SJSA1 (cell line): Measurements from ENCODE around the gene ZNF518A. TPM values are rescaled to one million over a fixed set of nuclear protein-coding genes. Genes with fewer than 3 reads are reported as not detected.
"Not testable (repeated sequence)": the region's sequence is repeated elsewhere in the genome, so short reads cannot be mapped to it uniquely, and the experiment has no call there.

Source experiments
- DNase-seq, 2 experiments: peaks; one replicate each; pipeline ENCODE4 v3.0.0-alpha.2; 2015 to 2020; ENCODE audit warnings: low spot score in 2 of 2, low read depth in 1 of 2
- H3K27ac ChIP-seq: fragments of 250-450 bp; sonication (Bioruptor Pico); 2 replicates; pipeline ENCODE4 v1.5.1; 2020; ENCODE audit warnings: mild to moderate bottlenecking, moderate library complexity
- H3K27me3 ChIP-seq: fragments of 250-450 bp; sonication (Bioruptor Pico); replicated peaks from 2 replicates; pipeline ENCODE4 v1.5.1; 2020; ENCODE audit warnings: mild to moderate bottlenecking, moderate library complexity
- H3K36me3 ChIP-seq: fragments of 250-450 bp; sonication (Bioruptor Pico); 2 replicates; pipeline ENCODE4 v1.5.1; 2020; ENCODE audit warnings: mild to moderate bottlenecking
- H3K4me1 ChIP-seq: fragments of 250-450 bp; sonication (Bioruptor Pico); replicated peaks from 2 replicates; pipeline ENCODE4 v1.6.1; 2021; ENCODE audit warnings: mild to moderate bottlenecking
- H3K4me3 ChIP-seq: fragments of 250-450 bp; sonication (Bioruptor Pico); 2 replicates; pipeline ENCODE4 v1.5.1; 2020; ENCODE audit warnings: mild to moderate bottlenecking
- H3K9me3 ChIP-seq: fragments of 250-450 bp; sonication (Bioruptor Pico); replicated peaks from 2 replicates; pipeline ENCODE4 v1.5.1; 2020; ENCODE audit warnings: mild to moderate bottlenecking
- total RNA-seq: library from RNA; depleted of rRNA; stranded (reverse); fragments of >200 nt; shearing (Covaris generic); gene quantifications from 2 replicates; pipeline ENCODE4 v1.2.3, GENCODE V29; 2014

ZNF518A gene
- total RNA-seq, 1 experiment from 2014 or later: 8.0 TPM

GRCh38 chr10:96165726-96166125 lies 35.6 kb downstream of the ZNF518A start:
- H3K27ac ChIP-seq: no peak overlapping the region
- no peak for DNase-seq
- H3K36me3 ChIP-seq: no peaks in the 10 kb centered on the region
- 0 out of 2 replicates have a peak, but pooled peaks cover 2% of the 10 kb centered on the region for H3K9me3 ChIP-seq
- H3K4me1 ChIP-seq: no peaks in the 10 kb centered on the region
- no peaks in the 10 kb centered on the region for H3K27me3 ChIP-seq
- no peak overlapping the region for H3K4me3 ChIP-seq

- H3K27me3 ChIP-seq: no peaks in the 10 kb centered on the region
- 0 out of 2 replicates have a peak, but pooled peaks cover 2% of the 10 kb centered on the region for H3K9me3 ChIP-seq
- DNase-seq: no peak
- no peak overlapping the region for H3K27ac ChIP-seq
- no peaks in the 10 kb centered on the region for H3K36me3 ChIP-seq
- H3K4me3 ChIP-seq: no peak overlapping the region
- H3K4me1 ChIP-seq: no peaks in the 10 kb centered on the region
Measured at GRCh38 chr10:96168546-96168945, 38.4 kb downstream of the ZNF518A start.

- Histone ChIP-seq H3K27ac (no peak overlapping the region), H3K27me3 (no peaks in the 10 kb centered on the region), H3K4me3 (no peak overlapping the region), H3K4me1 (no peaks in the 10 kb centered on the region), H3K9me3 (0 out of 2 replicates have a peak, but pooled peaks cover 2% of the 10 kb centered on the region), H3K36me3 (no peaks in the 10 kb centered on the region)
- DNase-seq: no peak
Measured at GRCh38 chr10:96170230-96170629, 40.1 kb downstream of the ZNF518A start.

GRCh38 chr10:96172666-96173065 lies 42.6 kb downstream of the ZNF518A start:
- Histone ChIP-seq H3K4me1 (no peaks in the 10 kb centered on the region), H3K9me3 (peaks cover 7% of the 10 kb centered on the region), H3K27ac (no peak overlapping the region), H3K36me3 (no peaks in the 10 kb centered on the region), H3K4me3 (no peak overlapping the region), H3K27me3 (no peaks in the 10 kb centered on the region)
- DNase-seq: no peak

GRCh38 chr10:96176985-96177384 lies 46.9 kb downstream of the ZNF518A start:
- Histone ChIP-seq H3K36me3 (no peaks in the 10 kb centered on the region), H3K4me1 (no peaks in the 10 kb centered on the region), H3K27ac (no peak overlapping the region), H3K9me3 (peaks cover 5% of the 10 kb centered on the region), H3K27me3 (no peaks in the 10 kb centered on the region), H3K4me3 (no peak overlapping the region)
- DNase-seq: no peak

GRCh38 chr10:96188421-96188820 lies 58.3 kb downstream of the ZNF518A start:
- Histone ChIP-seq H3K4me1 (no peaks in the 10 kb centered on the region), H3K9me3 (no peaks in the 10 kb centered on the region), H3K27me3 (no peaks in the 10 kb centered on the region), H3K4me3 (no peak overlapping the region), H3K27ac (no peak overlapping the region), H3K36me3 (no peaks in the 10 kb centered on the region)
- DNase-seq: no peak

- H3K27ac ChIP-seq: no peak overlapping the region
- DNase-seq: no peak
- H3K4me3 ChIP-seq: no peak overlapping the region
- no peaks in the 10 kb centered on the region for H3K36me3 ChIP-seq
- H3K4me1 ChIP-seq: no peaks in the 10 kb centered on the region
- H3K9me3 ChIP-seq: no peaks in the 10 kb centered on the region
- H3K27me3 ChIP-seq: no peaks in the 10 kb centered on the region
Measured at GRCh38 chr10:96188916-96189315, 58.8 kb downstream of the ZNF518A start.

- H3K9me3 ChIP-seq, H3K27me3 ChIP-seq, DNase-seq, H3K36me3 ChIP-seq, H3K4me1 ChIP-seq, H3K4me3 ChIP-seq, H3K27ac ChIP-seq: not testable (repeated sequence)
Measured at GRCh38 chr10:96189505-96189904, 59.4 kb downstream of the ZNF518A start.

- no peaks in the 10 kb centered on the region for H3K4me1 ChIP-seq
- no peak overlapping the region for H3K27ac ChIP-seq
- DNase-seq: no peak
- H3K9me3 ChIP-seq: no peaks in the 10 kb centered on the region
- H3K27me3 ChIP-seq: no peaks in the 10 kb centered on the region
- no peaks in the 10 kb centered on the region for H3K36me3 ChIP-seq
- no peak overlapping the region for H3K4me3 ChIP-seq
Measured at GRCh38 chr10:96201525-96201924, 71.4 kb downstream of the ZNF518A start.

GRCh38 chr10:96205580-96205979 lies 75.5 kb downstream of the ZNF518A start:
- no peak for DNase-seq
- H3K4me1 ChIP-seq: no peaks in the 10 kb centered on the region

GRCh38 chr10:96208271-96208670 lies 78.2 kb downstream of the ZNF518A start:
- Histone ChIP-seq H3K4me1 (no peaks in the 10 kb centered on the region), H3K27ac (no peak overlapping the region), H3K9me3 (no peaks in the 10 kb centered on the region), H3K27me3 (peaks cover 7% of the 10 kb centered on the region; the same call in 1 of the 2 replicates), H3K36me3 (no peaks in the 10 kb centered on the region), H3K4me3 (no peak overlapping the region)
- DNase-seq: no peak

More at GRCh38 chr10:96205580-96205979, 75.5 kb downstream of the ZNF518A start:
- Histone ChIP-seq H3K9me3 (no peaks in the 10 kb centered on the region), H3K36me3 (no peaks in the 10 kb centered on the region), H3K27ac (no peak overlapping the region), H3K4me3 (no peak overlapping the region), H3K27me3 (peaks cover 7% of the 10 kb centered on the region; the same call in 1 of the 2 replicates)

GRCh38 chr10:96208946-96209345 lies 78.8 kb downstream of the ZNF518A start:
- Histone ChIP-seq H3K4me3 (no peak overlapping the region), H3K27me3 (peaks cover 7% of the 10 kb centered on the region; the same call in 1 of the 2 replicates), H3K27ac (no peak overlapping the region), H3K36me3 (no peaks in the 10 kb centered on the region), H3K9me3 (no peaks in the 10 kb centered on the region), H3K4me1 (no peaks in the 10 kb centered on the region)
- DNase-seq: no peak

- H3K27me3 ChIP-seq: peaks cover 7% of the 10 kb centered on the region; the same call in 1 of the 2 replicates
- no peak for DNase-seq
- H3K36me3 ChIP-seq: no peaks in the 10 kb centered on the region
- H3K4me1 ChIP-seq: no peaks in the 10 kb centered on the region
- no peaks in the 10 kb centered on the region for H3K9me3 ChIP-seq
- H3K27ac ChIP-seq: no peak overlapping the region
- H3K4me3 ChIP-seq: no peak overlapping the region
Measured at GRCh38 chr10:96211764-96212163, 81.7 kb downstream of the ZNF518A start.

- Histone ChIP-seq H3K36me3 (no peaks in the 10 kb centered on the region), H3K4me3 (no peak overlapping the region), H3K4me1 (no peaks in the 10 kb centered on the region), H3K27ac (no peak overlapping the region), H3K27me3 (peaks cover 7% of the 10 kb centered on the region), H3K9me3 (no peaks in the 10 kb centered on the region)
- DNase-seq: no peak
Measured at GRCh38 chr10:96212911-96213310, 82.8 kb downstream of the ZNF518A start.
